GM18951 (cell line): Measurements from ENCODE around the gene B4GALNT3.

Experiments
- POLR2A ChIP-seq: IDR thresholded peaks from 4 replicates; pipeline ENCODE4 v1.6.1; 2011; ENCODE audit warnings: mild to moderate bottlenecking; ENCODE audit not compliant: insufficient read length, insufficient read depth; ENCODE audit errors: extremely low read depth
- in situ Hi-C: fragments of 300-500 bp; cut with MboI; formaldehyde crosslinking; loops from one replicate; pipeline ENCODE4 v1.12.0; 2022; ENCODE audit warnings: low sequenced_read_pairs, mixed read lengths, inconsistent platforms; ENCODE audit not compliant: unreplicated experiment

Gene B4GALNT3

GRCh38 chr12:585062-586061 is 125.6 kb downstream of the B4GALNT3 start:
- TF ChIP-seq POLR2A: no peak
- in situ Hi-C loops: loop anchor here (25.0 kb wide), 1 partner anchor 1002 kb away; the partner anchor contains the start of gene FBXL14

- in situ Hi-C loops: loop anchor here (25.0 kb wide), 1 partner anchor 1001 kb away; the partner anchor contains the start of gene FBXL14
- TF ChIP-seq POLR2A: no peak
Measured at GRCh38 chr12:586318-587071, 126.8 kb downstream of the B4GALNT3 start.

- in situ Hi-C loops: loop anchor here (25.0 kb wide), 1 partner anchor 1000 kb away; the partner anchor contains the start of gene FBXL14
- TF ChIP-seq POLR2A: no peak
Measured at GRCh38 chr12:587132-588023, 127.6 kb downstream of the B4GALNT3 start.

GRCh38 chr12:588024-588322 is 128.2 kb downstream of the B4GALNT3 start:
- in situ Hi-C loops: loop anchor here (25.0 kb wide), 1 partner anchor 999 kb away; the partner anchor contains the start of gene FBXL14
- no peak for TF ChIP-seq POLR2A

GRCh38 chr12:588646-589045 is 128.9 kb downstream of the B4GALNT3 start:
- in situ Hi-C loops: loop anchor here (25.0 kb wide), 1 partner anchor 999 kb away; the partner anchor contains the start of gene FBXL14
- TF ChIP-seq POLR2A: no peak

- in situ Hi-C loops: loop anchor here (25.0 kb wide), 1 partner anchor 997 kb away; the partner anchor contains the start of gene FBXL14
- no peak for TF ChIP-seq POLR2A
Measured at GRCh38 chr12:590206-590750, 130.5 kb downstream of the B4GALNT3 start.

GRCh38 chr12:591167-592023 is 131.7 kb downstream of the B4GALNT3 start:
- in situ Hi-C loops: loop anchor here (25.0 kb wide), 1 partner anchor 996 kb away; the partner anchor contains the start of gene FBXL14
- TF ChIP-seq POLR2A: no peak

GRCh38 chr12:592024-592505 is 132.3 kb downstream of the B4GALNT3 start:
- in situ Hi-C loops: loop anchor here (25.0 kb wide), 1 partner anchor 995 kb away; the partner anchor contains the start of gene FBXL14
- no peak for TF ChIP-seq POLR2A

- in situ Hi-C loops: loop anchor here (25.0 kb wide), 1 partner anchor 994 kb away; the partner anchor contains the start of gene FBXL14
Measured at GRCh38 chr12:593396-594270, 133.9 kb downstream of the B4GALNT3 start.

More at GRCh38 chr12:593396-594270, 133.9 kb downstream of the B4GALNT3 start:
- no peak for TF ChIP-seq POLR2A
